GM12801 (cell line): ENCODE results near the gene MAGI2.

Experiments used
- CTCF ChIP-seq: IDR thresholded peaks from one replicate; pipeline ENCODE4 v1.5.1; 2011; ENCODE audit warnings: control low read depth; ENCODE audit not compliant: insufficient read length; ENCODE audit errors: extremely low read depth

Gene MAGI2

GRCh38 chr7:78492146-78492545 lies 961.3 kb downstream of the MAGI2 start:
- TF ChIP-seq CTCF = no peak

- TF ChIP-seq CTCF = no peak
Observed at GRCh38 chr7:78490524-78490923, 962.9 kb downstream of the MAGI2 start.

- TF ChIP-seq CTCF = no peak
Observed at GRCh38 chr7:78489476-78490240, 963.8 kb downstream of the MAGI2 start.

GRCh38 chr7:78487464-78487863 lies 966.0 kb downstream of the MAGI2 start:
- no peak for TF ChIP-seq CTCF

- no peak for TF ChIP-seq CTCF
Observed at GRCh38 chr7:78479348-78479747, 974.1 kb downstream of the MAGI2 start.

- no peak for TF ChIP-seq CTCF
Observed at GRCh38 chr7:78476851-78477405, 976.5 kb downstream of the MAGI2 start.

GRCh38 chr7:78473571-78474301 lies 979.7 kb downstream of the MAGI2 start:
- no peak for TF ChIP-seq CTCF
